Measurements from ENCODE around the gene SND1.

SND1 gene

DNA sequence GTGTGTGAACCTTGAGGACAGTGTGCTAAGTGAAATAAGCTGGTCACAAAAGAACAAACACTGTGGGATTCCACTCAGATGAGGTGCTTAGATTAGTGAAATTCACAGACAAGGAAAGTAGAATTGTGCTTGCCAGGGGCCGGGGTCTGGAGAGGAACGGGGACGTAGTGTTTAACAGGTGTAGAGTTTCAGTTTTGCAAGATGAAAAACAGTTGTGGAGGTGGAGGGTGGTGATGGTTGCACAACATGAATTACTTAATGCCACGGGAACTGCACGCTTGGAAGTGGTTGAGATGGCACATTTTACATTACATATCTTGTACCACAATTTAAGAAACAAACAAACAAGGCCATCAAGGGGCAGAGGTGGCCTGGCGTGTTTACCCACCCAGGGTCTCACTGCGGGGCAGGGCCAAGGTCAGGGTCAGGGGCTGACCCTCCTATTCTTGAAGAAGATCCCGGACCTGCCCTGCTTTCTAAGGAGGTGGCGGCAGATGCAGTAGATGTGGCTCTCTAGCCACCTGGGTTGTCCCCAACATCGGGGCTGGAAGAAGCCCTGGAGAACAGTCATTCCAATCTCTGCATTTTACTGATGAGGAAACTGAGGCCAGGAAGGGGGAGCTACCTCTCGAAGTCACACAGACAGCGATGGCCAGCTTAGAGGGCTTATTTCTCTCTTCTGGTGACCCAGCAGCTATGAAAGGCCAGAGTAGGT lies 470.7 kb downstream of the SND1 start:
- no peak for DNase-seq

DNA sequence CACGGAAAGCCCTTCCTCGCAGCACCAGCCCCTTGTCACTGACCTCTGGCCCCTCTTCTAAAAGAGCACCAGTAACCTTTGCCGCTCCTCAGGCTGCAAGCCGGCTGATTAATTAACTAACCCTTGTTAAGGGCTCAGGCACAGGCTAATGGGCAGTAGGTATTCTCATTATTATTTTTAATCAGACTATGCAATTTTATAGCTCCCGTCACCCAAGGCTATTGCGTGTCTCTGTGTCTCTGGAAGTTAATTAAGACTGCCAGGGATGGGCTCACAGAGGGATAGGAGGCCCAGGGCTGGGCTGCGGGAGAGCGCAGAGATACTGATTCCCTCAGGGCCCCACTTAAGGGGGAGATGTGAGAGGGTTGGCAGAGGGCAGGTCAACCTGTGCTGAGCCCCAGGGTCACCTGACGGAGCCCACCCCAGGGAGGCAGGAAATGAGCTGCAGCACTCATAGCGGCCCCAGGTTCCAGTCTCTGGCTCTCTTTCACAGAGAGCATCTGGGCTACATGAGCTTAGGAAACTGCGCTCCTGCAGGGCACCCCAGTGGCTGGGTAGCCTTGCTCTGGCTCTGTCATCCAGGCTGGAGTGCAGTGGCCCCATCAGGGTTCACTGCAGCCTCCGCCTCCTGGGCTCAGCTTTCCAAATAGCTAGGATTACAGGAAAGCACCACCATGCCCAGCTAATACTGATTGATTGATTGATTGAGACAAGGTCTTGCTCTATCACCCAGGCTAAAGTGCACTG lies 471.5 kb downstream of the SND1 start:
- no peak for DNase-seq

GRCh38 chr7:128124786-128125185 lies 472.8 kb downstream of the SND1 start:
- DNase-seq, result no peak

DNA sequence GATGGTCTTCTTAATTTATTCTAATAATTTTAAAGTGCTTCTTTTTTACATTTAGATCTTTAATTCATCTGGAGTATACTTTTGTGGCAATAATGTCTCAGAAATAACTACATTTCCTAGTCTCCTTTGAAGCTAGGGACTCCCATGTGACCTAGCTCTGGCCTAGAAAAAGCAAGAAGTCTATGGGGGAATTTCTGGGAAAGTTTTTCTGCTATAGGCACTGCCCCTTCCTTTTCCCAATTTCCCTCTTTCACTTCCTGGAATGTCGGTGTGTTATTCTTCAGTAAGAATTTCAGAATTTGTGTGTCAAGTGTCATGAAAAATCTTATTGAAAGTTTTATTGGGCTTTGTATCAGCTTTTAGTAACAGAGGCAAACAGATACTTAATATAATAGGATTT lies 473.8 kb downstream of the SND1 start:
- DNase-seq, result no peak

- DNase-seq, result no peak
Measured at GRCh38 chr7:128128401-128128800, 476.4 kb downstream of the SND1 start.

DNA sequence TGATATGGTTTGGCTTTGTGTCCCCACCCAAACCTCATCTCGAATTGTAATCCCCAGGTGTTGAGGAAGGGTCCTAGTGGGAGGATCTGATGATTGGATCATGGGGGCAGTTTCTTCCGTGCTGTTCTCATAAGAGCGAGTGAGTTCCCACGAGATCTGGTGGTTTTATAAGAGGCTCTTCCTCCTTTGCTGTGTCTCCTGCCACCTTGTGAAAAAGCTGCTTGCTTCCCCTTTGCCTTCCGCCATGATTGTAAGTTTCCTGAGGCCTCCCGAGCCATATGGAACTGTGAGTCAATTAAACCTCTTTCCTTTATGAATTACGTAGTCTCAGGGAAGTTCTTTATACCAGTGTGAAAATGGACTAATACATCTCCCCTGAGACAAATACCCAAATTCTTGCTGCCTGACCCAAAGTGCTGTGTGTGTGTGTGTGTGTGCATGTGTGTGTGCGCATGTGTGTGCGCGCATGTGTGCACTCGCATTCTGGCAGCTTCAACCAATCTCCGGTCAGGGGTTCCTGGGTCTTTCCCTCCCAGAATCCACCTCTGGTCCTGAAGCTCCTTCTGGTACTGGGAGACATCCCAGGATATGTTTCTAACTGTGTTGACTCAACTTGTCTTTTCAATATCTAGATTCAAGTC lies 477.4 kb downstream of the SND1 start:
- no peak for DNase-seq

- no peak for DNase-seq
Measured at GRCh38 chr7:128131115-128131514, 479.1 kb downstream of the SND1 start.

- no peak for DNase-seq
Measured at GRCh38 chr7:128131731-128132130, 479.7 kb downstream of the SND1 start.

DNA sequence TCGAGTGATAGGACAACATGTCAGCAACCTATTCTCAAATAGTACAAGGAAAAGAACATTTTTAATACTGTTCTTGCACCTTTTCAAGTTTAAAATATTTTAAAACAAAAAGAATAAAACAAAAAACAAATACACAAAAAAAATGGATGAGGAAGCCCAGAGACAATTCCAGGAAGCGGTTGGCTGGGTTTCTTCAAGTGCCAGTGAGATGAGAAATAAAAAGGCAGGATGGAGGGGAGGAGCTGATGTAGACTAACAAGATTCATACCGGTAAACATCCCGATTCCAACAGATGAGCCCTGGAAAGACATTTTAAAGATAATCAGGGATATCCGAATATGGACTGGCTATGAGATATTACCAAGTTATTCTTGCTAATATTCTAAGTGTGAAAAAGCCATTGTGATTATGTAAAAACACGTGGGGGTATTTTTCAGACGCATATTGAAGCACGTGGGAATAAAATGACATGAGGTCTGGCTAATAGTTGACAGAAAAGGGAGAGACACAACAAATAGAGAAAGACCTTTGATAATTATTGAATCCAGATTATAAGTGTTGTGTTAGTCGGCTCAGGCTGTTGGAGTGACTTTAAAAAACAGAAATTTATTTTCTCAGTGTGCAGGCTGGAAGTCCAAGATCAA lies 480.6 kb downstream of the SND1 start:
- DNase-seq, result no peak

GRCh38 chr7:128135159-128135514 lies 483.1 kb downstream of the SND1 start:
- DNase-seq, result no peak

GRCh38 chr7:128135515-128136214 lies 483.7 kb downstream of the SND1 start:
- peak in 9 of 14 donors; percentile 19 to 72 (median 35) for DNase-seq

- DNase-seq, result peak in 1 of 14 donors; percentile 40
Measured at GRCh38 chr7:128136215-128136597, 484.2 kb downstream of the SND1 start.

GRCh38 chr7:128137181-128137580 lies 485.2 kb downstream of the SND1 start:
- no peak for DNase-seq

GRCh38 chr7:128139406-128139805 lies 487.4 kb downstream of the SND1 start:
- no peak for DNase-seq

DNA sequence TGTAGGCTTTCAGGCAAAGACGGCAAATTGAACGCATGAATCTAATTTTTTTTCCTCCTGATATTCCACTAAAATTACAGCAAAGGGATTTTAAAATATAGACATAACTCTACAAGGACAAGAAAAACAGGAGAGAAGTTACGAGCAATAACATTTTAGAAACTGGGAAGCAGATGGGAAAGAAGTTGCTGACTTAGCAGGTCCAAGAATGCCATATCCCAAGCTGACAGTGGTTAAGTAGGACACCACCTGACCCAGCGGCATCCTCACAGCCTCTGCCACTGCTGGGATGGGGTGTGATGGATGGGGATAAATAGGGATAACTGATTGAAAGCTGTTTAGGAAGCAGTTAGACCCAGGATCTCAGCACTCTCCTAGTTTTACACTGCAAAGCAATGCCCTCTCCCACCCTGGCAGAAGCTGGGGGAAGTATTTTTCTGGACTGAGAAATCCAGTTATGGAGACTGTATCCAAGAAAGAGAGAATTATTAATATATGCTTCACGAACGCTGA lies 489.7 kb downstream of the SND1 start:
- DNase-seq, result no peak
